GM18498 (cell line): ENCODE data around the gene SLC25A19.
"Not testable (repeated sequence)": the region's sequence is repeated elsewhere in the genome, so short reads cannot be mapped to it uniquely, and the experiment has no call there.

Experiments
- ATAC-seq: cut with Tn5 transposase; IDR thresholded peaks from one replicate; pipeline ENCODE4 v1.9.1; 2021; ENCODE audit warnings: mild to moderate bottlenecking, moderate library complexity; ENCODE audit not compliant: unreplicated experiment

Gene SLC25A19

GRCh38 chr17:75267411-75268232 lies 21.6 kb downstream of the SLC25A19 start:
- no peak for ATAC-seq

- ATAC-seq: no peak
Observed at GRCh38 chr17:75267153-75267410, 22.2 kb downstream of the SLC25A19 start.

- ATAC-seq: no peak
Observed at GRCh38 chr17:75266316-75267152, 22.7 kb downstream of the SLC25A19 start.

GRCh38 chr17:75265614-75266315 lies 23.5 kb downstream of the SLC25A19 start:
- no peak for ATAC-seq

GRCh38 chr17:75263055-75263454 lies 26.2 kb downstream of the SLC25A19 start:
- no peak for ATAC-seq

- ATAC-seq: peak; percentile 21
Observed at GRCh38 chr17:75262112-75262606, 27.1 kb downstream of the SLC25A19 start.

GRCh38 chr17:75261336-75262111 lies 27.7 kb downstream of the SLC25A19 start, which contains the start of the genes GGA3 and MRPS7:
GGA3 (minus strand) TSS chr17:75261606; CDS start chr17:75261587, 19 bp downstream.
MRPS7 (plus strand) TSS chr17:75261879; CDS start chr17:75261901, 22 bp downstream.
- ATAC-seq: peak; percentile 91

- ATAC-seq: peak; percentile 17
Observed at GRCh38 chr17:75260641-75261335, 28.4 kb downstream of the SLC25A19 start.

GRCh38 chr17:75257228-75257627 lies 32.0 kb downstream of the SLC25A19 start:
- not testable (repeated sequence) for ATAC-seq

GRCh38 chr17:75255954-75256698 lies 33.1 kb downstream of the SLC25A19 start:
- not testable (repeated sequence) for ATAC-seq

GRCh38 chr17:75252039-75252816 lies 37.0 kb downstream of the SLC25A19 start:
- no peak for ATAC-seq

GRCh38 chr17:75250009-75250471 lies 39.2 kb downstream of the SLC25A19 start:
- peak; percentile 85 for ATAC-seq

- no peak for ATAC-seq
Observed at GRCh38 chr17:75249564-75249963, 39.7 kb downstream of the SLC25A19 start.

- no peak for ATAC-seq
Observed at GRCh38 chr17:75246404-75246803, 42.8 kb downstream of the SLC25A19 start.

GRCh38 chr17:75245011-75245410 lies 44.2 kb downstream of the SLC25A19 start:
- no peak for ATAC-seq

GRCh38 chr17:75244133-75244866 lies 44.9 kb downstream of the SLC25A19 start:
- no peak for ATAC-seq

GRCh38 chr17:75242461-75243042 lies 46.7 kb downstream of the SLC25A19 start:
- ATAC-seq: no peak
